ENCODE data around the gene PTBP1. TPM values are rescaled to one million over a fixed set of nuclear protein-coding genes. Genes with fewer than 3 reads are reported as not detected.

PTBP1 gene
- total RNA-seq, 1 donor from 2014 or later, result 417 TPM

DNA sequence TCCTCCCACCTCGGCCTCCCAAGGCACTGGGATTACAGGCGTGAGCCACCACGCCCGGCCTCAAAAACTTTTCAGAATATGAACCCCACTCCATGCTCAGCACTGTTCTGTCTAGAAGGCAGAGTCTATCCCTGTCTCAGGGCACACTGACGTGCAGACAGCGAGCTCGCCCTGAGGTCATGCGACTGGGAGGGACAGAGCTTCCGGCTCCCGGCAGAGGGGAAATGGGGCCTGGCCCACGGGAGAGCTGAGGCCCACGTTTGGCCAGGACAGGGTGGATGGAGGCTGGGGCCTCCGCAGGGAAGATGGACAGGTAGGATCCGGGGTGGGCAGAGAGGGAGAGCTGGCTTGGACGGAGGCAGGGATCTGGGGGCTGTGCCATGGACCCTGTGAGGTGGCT, 27.6 kb downstream of the PTBP1 start:
- intact Hi-C loops (cut with micrococcal nuclease), result no loop called here
- H3K27ac Mint-ChIP-seq, result no peak overlapping the region
- no peak overlapping the region for H3K4me3 Mint-ChIP-seq
- peaks cover 14% of the 10 kb centered on the region for H3K27me3 Mint-ChIP-seq
- no peak for TF ChIP-seq CTCF (IDR thresholded peaks at IDR 0.05)
- no peaks in the 10 kb centered on the region for H3K4me1 Mint-ChIP-seq
- POLR2A ChIA-PET, result no interaction called here
- CTCF ChIA-PET, result interaction anchor here (1.0 kb wide), 1 partner anchor 8 kb away, joined by 3 read pairs; no protein-coding TSS in a partner anchor
- no peaks in the 10 kb centered on the region for H3K9me3 Mint-ChIP-seq
- ATAC-seq (ENCODE audit: low read depth) (no peak), DNase-seq (no peak)
- H3K36me3 Mint-ChIP-seq (ENCODE audit: low read depth), result no peaks in the 10 kb centered on the region

- Mint-ChIP-seq H3K4me1 (no peaks in the 10 kb centered on the region), H3K9me3 (no peaks in the 10 kb centered on the region), H3K4me3 (no peak overlapping the region), H3K27me3 (peaks cover 16% of the 10 kb centered on the region), H3K27ac (no peak overlapping the region), H3K36me3 (ENCODE audit: low read depth) (no peaks in the 10 kb centered on the region)
- DNase-seq (no peak), ATAC-seq (ENCODE audit: low read depth) (no peak)
- intact Hi-C loops (cut with micrococcal nuclease), result no loop called here
- ChIA-PET POLR2A (no interaction called here), CTCF (no interaction called here)
- no peak for TF ChIP-seq CTCF (IDR thresholded peaks at IDR 0.05)
Measured at GRCh38 chr19:825897-826644, 28.8 kb downstream of the PTBP1 start.

DNA sequence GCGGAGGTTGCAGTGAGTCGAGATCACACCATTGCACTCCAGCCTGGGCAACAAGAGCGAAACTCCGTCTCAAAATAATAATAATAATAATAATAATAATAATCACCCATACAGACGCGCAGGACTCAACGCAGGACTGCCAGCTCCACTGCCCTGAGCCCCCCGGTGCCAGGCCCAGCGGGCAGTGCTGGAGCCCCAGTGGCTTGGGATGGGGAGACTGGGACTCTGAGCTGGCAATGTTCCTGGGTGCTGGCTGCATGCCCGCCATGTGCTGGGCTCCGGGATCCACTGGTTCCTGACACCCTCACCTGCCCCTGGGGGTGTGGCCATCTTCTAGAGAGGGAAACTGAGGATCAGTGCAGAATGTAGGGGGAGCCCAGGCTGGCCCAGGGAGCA, 30.1 kb downstream of the PTBP1 start:
- H3K27ac Mint-ChIP-seq, result no peak overlapping the region
- no peaks in the 10 kb centered on the region for H3K9me3 Mint-ChIP-seq
- TF ChIP-seq CTCF (IDR thresholded peaks at IDR 0.05), result no peak
- DNase-seq (no peak), ATAC-seq (ENCODE audit: low read depth) (no peak)
- intact Hi-C loops (cut with micrococcal nuclease), result no loop called here
- POLR2A ChIA-PET, result no interaction called here
- H3K4me1 Mint-ChIP-seq, result no peaks in the 10 kb centered on the region
- CTCF ChIA-PET, result no interaction called here
- H3K27me3 Mint-ChIP-seq, result peaks cover 17% of the 10 kb centered on the region
- no peaks in the 10 kb centered on the region for H3K36me3 Mint-ChIP-seq (ENCODE audit: low read depth)
- H3K4me3 Mint-ChIP-seq, result no peak overlapping the region

DNA sequence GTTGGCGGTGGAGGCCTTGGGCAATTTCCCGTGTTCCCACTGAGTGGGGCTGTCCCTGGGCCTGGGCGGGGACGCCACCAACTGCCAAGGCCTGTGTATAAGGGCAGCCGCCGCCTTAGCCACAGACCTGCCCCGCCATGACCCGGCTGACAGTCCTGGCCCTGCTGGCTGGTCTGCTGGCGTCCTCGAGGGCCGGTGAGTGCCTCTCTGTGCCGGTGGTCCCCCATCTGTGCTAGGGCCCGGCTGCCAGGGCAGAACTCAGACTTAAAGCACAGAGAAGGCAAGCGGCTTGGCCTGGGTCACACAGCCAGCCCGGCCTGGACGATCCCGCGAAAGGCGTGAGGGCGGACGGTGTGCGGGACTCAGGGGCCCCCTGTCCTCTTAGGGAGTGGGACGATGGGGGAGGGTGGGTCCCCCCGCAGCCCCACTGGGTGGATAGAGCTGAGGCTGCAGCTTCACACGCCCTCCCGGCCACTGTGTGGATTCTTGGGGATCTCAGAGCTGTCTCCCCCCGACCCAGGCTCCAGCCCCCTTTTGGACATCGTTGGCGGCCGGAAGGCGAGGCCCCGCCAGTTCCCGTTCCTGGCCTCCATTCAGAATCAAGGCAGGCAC, 30.6 kb downstream of the PTBP1 start, which contains the start of gene AZU1:
AZU1 (plus strand) TSS at position 128 of the 612 bp plus-strand sequence; CDS start at position 138, 10 bp downstream.
- Mint-ChIP-seq H3K27me3 (peaks cover 17% of the 10 kb centered on the region), H3K4me1 (no peaks in the 10 kb centered on the region), H3K4me3 (no peak within 1 kb of the TSS), H3K36me3 (ENCODE audit: low read depth) (no peaks in the 10 kb centered on the region), H3K9me3 (no peaks in the 10 kb centered on the region), H3K27ac (no peak within 1 kb of the TSS)
- ChIA-PET POLR2A (no interaction called here), CTCF (no interaction called here)
- DNase-seq (no peak), ATAC-seq (ENCODE audit: low read depth) (no peak)
- TF ChIP-seq CTCF (IDR thresholded peaks at IDR 0.05), result no peak
- intact Hi-C loops (cut with micrococcal nuclease), result no loop called here

DNA sequence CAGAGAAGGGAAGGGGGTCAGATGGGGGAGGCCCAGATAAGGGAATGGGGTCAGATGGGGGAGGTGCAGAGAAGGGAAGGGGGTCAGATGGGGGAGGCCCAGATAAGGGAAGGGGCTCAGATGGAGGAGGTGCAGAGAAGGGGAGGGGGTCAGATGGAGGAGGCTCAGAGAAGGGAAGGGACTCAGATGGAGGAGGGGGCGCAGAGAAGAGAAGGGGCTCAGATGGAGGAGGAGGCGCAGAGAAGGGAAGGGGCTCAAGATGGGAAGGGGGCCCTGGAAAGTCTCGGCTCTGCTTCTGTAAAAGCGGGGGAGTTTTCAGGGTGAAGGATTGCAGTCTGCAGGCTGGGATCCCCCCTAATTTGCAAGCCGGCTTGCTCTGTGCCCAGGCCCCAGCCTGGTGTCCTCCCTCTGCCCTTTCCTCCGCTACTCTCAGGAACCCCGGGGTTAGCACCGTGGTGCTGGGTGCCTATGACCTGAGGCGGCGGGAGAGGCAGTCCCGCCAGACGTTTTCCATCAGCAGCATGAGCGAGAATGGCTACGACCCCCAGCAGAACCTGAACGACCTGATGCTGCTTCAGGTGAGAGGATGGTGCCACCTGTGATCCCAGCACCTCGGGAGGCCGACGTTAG, 32.0 kb downstream of the PTBP1 start:
- no peaks in the 10 kb centered on the region for H3K36me3 Mint-ChIP-seq (ENCODE audit: low read depth)
- TF ChIP-seq CTCF (IDR thresholded peaks at IDR 0.05), result no peak
- no peak overlapping the region for H3K4me3 Mint-ChIP-seq
- intact Hi-C loops (cut with micrococcal nuclease), result no loop called here
- H3K27ac Mint-ChIP-seq, result no peak overlapping the region
- ChIA-PET POLR2A (no interaction called here), CTCF (no interaction called here)
- DNase-seq (no peak), ATAC-seq (ENCODE audit: low read depth) (no peak)
- H3K27me3 Mint-ChIP-seq, result peaks cover 11% of the 10 kb centered on the region
- H3K9me3 Mint-ChIP-seq, result no peaks in the 10 kb centered on the region
- H3K4me1 Mint-ChIP-seq, result no peaks in the 10 kb centered on the region
